NCI-H2107 (cell line): ENCODE measurements around the gene IFITM10.
"Not testable (repeated sequence)": the region's sequence is repeated elsewhere in the genome, so short reads cannot be mapped to it uniquely, and the experiment has no call there.

ENCODE experiments used
- DNase-seq: peaks from one replicate; lab custom pipeline; 2025; lab: John Stamatoyannopoulos, UW

Gene IFITM10

GRCh38 chr11:1778141-1778911 lies 27.9 kb upstream of the IFITM10 start:
- DNase-seq, result no peak

DNA sequence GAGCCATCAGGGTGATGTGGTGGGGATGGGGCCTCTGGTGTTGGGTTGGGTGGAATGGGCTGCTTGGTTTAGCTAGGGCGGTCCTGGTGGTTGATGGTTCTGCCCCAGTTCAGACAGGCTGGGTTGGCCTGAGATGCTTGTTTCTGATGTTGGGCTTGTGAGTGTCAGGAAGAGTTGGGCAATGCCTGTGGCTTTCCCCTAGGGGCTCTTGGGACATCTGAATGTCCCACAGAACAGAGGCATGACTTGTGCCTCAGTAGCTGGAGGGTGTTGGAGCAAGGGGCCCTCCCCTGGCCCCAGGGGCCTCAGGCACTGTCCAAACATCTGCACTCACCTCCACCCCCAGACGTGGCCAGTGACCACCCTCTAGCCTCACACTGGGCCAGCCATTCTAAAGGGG lies 27.3 kb upstream of the IFITM10 start:
- DNase-seq, result no peak

DNA sequence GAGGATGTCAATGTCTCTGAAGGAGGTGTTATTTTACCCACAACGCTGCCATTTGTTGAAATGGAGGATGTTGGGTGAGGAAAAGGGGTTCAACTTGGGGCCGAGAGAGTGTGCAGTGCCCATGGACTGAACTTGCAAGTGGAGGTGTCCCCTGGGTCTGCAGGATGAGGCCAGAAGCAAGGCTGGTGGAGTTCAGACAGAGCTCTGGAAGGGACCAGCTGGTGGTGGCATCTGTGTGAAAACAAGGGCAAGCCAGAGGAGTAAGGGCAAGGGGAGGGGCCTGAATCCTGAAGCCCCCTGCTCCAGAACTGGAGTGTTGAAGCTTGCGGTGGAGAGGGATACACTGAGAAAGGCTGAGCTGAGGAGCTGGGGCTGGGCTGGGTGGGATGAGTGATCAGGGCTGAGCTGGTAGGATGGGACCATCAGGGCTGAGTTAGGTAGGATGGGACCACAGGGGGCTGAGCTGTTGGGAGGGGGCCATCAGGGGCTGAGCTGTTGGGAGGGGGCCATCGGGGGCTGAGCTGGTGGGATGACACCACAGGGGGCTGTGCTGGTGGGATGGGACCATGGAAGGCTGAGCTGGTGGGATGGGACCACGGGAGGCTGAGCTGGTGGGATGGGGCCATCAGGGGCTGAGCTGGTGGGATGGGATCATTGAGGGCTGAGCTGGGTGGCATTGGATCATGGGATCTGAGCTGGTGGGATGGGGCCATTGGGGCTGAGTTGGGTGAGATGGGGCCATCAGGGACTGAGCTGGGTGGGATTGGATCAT lies 26.7 kb upstream of the IFITM10 start:
- no peak for DNase-seq

- no peak for DNase-seq
Observed at GRCh38 chr11:1776331-1776851, 26.0 kb upstream of the IFITM10 start.

DNA sequence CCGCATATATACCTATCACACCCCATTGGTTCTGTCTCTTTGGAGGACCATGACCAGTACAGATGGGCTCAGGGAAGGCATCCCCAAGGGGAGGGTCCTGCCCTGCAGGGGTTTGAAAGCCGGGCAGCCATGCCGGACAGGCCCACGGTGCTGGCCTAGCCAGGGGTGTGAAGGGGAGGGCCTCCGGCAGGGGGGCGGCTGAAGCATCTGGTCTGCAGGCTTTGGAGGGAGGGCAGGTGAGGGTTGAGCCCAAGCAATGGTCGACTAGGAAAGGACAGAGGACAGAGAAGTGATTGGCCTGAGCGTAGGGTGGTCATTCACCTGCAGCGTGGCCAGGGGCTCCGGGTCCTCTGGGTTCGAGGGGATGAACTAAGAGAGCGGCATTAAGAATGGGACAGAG lies 24.5 kb upstream of the IFITM10 start:
- DNase-seq, result no peak

DNA sequence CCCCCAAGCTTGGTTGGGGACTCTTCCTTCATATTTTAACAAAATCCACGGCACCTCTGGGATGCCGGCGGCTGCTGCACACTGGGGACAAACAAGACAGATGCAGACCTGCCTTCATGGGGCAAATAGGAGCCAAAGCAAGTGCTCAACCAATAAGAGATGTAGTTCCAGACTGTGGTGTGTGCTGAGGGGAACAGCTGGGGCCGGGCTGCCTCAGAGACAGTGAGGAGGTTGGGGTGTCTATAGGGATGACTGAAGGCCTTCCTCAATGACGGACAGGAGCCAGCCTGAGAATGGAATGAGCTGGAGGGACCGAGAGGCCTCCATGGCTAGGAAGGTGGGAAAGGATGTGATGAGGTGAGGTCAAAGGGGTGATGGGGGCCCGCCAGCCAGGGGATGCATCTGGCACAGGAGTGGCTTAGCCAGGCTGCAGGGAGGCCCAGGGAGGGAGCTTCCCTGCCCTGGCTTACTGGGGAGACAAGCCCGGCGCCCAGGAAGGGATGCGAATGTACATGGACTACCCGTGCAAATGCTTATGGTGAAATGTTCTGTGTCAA lies 23.7 kb upstream of the IFITM10 start:
- DNase-seq, result no peak

- DNase-seq, result no peak
Observed at GRCh38 chr11:1773131-1773993, 23.0 kb upstream of the IFITM10 start.

GRCh38 chr11:1772270-1773130 lies 22.1 kb upstream of the IFITM10 start:
- DNase-seq, result no peak

GRCh38 chr11:1771700-1772099 lies 21.3 kb upstream of the IFITM10 start:
- no peak for DNase-seq

GRCh38 chr11:1771273-1771672 lies 20.9 kb upstream of the IFITM10 start:
- DNase-seq, result no peak

DNA sequence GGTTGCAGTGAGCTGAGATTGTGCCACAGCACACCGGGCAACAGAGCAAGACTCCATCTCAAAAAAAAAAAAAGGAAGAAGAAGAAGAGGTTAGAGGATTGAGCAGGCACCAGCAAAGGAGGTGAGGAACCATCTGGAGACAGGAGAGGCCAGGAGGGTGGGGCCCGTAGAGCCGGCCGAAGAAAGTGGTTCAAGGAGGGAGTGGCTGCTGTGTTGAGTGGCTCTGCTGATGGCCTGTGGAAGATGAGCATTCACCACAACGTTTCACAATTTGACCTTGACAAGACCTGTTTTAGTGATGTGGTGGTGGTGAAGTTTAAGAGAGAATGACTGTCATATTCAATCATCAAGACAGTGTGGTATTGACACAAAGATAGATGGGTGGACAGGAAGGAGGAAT lies 20.1 kb upstream of the IFITM10 start:
- DNase-seq, result no peak

- DNase-seq, result no peak
Observed at GRCh38 chr11:1770061-1770460, 19.7 kb upstream of the IFITM10 start.

GRCh38 chr11:1769304-1769936 lies 19.0 kb upstream of the IFITM10 start:
- not testable (repeated sequence) for DNase-seq

DNA sequence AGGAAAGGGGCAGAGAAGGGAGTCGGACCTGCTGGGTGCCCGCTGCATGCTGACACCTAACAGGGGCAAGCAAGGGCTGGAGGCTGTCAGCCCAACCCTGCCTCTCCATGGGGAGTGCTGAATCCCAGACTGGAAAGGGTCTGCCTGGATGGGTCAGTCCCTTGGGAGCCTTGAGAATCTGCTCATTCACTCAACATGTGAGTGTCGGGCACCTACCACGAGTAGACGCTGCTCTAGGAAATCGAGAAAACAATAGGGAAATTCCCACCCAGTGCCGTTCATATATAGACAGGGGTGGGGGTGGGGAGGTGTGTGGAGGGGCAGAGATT lies 17.7 kb upstream of the IFITM10 start:
- DNase-seq, result no peak

DNA sequence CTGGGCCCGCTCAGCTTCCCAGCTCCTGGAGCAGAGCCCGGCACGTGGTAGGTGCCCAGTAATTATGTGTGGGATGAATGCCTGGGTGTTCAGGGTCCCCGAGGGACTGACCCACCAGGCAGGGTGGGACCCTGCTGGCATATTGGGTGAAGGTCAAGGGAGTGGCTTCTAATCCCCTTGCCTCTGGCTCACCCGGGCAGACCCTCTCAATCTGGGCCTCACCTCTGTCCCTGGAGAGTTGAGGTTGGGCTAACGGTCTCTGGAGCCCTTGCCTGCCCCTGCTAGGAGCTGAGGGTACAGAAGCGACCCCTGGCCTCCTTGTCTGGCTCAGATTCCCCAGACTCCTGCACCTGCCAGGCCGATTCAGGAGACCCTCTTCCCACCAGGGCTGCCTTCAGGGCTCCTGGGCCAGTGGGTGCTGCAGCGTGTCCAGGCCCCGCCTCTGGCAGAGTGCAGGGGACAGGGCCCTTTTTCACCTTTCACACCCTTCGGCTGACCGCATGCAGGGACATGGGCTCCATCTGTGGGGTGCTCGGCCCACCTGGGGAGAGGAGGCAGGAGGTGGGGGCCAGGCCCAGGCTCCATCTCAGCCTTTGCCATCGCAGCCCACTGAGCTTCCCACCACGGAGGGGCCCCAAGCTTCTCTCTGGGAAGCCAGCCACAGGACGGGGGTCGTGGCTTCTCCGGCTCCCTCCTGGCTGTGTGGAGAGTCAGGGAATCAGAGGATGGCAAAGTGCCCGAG lies 17.2 kb upstream of the IFITM10 start:
- no peak for DNase-seq

GRCh38 chr11:1766719-1767398 lies 16.5 kb upstream of the IFITM10 start:
- no peak for DNase-seq

DNA sequence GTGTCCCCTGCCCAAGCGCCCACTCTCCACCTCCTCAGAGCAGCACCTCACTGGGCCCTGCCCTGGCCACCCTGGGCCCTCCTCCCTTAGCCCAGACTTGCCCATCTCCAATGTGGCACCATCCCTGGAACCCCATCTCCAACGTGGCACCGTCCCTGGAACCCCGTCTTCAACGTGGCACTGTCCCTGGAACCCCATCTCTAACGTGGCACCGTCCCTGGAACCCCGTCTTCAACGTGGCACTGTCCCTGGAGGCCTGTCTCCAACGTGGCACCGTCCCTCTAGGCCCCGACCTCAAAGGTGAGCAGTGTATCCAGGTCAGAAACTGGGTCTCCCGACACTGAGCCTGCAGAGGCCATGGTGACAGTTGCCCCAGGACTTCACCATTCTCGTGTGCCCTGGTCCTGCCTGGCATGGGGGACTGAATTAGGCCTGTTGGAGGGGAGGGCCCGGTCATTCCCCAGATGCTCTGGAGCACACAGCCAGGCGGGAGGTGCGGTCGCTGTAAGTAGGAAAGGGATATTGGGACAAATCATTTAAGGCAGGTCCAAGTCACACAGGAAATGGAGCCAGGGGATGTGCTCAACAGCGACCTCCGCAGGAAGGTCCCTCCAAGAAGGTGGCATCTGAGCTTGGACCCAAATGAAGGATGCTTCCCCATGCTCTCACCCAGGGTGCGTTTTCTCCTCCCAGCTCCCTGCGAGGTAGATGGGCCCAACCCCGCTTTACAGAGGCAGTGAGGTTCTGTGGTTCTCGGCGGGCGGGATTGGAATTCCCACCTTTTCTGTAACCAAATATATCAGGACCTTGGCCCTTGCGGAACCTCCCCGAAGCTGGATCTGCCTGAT lies 15.7 kb upstream of the IFITM10 start:
- no peak for DNase-seq
